GM12878 (cell line): ENCODE measurements around the gene OR2A12. TPM values are rescaled to one million over a fixed set of nuclear protein-coding genes. Genes with fewer than 3 reads are reported as not detected.

ENCODE experiments used
- ATAC-seq: fragments of 200-7000 bp; cut with Tn5 transposase; 3 replicates; pipeline ENCODE4 v1.9.1; 2020; ENCODE audit warnings: mild to moderate bottlenecking, moderate library complexity
- BruUV-seq: library from RNA; stranded (reverse); fragments of 400-500 nt; replicated peaks from 2 replicates; lab custom pipeline; 2021; lab: Mats Ljungman, UMichigan
- CTCF ChIA-PET: fragments of 300-600 bp; sonication (Branson Sonifier 250); formaldehyde crosslinking; extraction: SDS; loops from one replicate; lab custom pipeline; 2021; ENCODE audit warnings: inconsistent platforms; lab: Yijun Ruan, JAX
- POLR2A ChIA-PET: fragments of 350-600 bp; formaldehyde crosslinking; extraction: SDS; loops from one replicate; lab custom pipeline; 2021; ENCODE audit warnings: inconsistent platforms; lab: Charles Lee
- RAD21 ChIA-PET: fragments of 300-600 bp; sonication (Branson Sonifier 250); formaldehyde crosslinking; loops from one replicate; lab custom pipeline; 2023; ENCODE audit warnings: antibody characterized with exemption; ENCODE audit not compliant: unreplicated experiment; lab: Charles Lee
- SMC1A ChIA-PET: fragments of 300-600 bp; sonication (Branson Sonifier 250); formaldehyde crosslinking; loops from one replicate; lab custom pipeline; 2023; ENCODE audit not compliant: unreplicated experiment, uncharacterized antibody; lab: Charles Lee
- DNase-seq: peaks from one replicate; pipeline ENCODE4 v3.0.0-alpha.2; 2011; ENCODE audit warnings: low read depth, low spot score
- FAIRE-seq: peaks from 3 replicates; lab custom pipeline; 2011; peaks lifted over from hg19 to GRCh38; lab: Jason Lieb, UNC
- H2AFZ ChIP-seq: 2 replicates; pipeline ENCODE4 v1.6.0; 2011; ENCODE audit warnings: low read depth, low read length, control low read depth; ENCODE audit not compliant: control insufficient read depth
- H3K27ac ChIP-seq: 2 replicates; pipeline ENCODE4 v1.5.1; 2011; ENCODE audit warnings: control low read depth; ENCODE audit not compliant: control insufficient read depth, insufficient read depth
- H3K27me3 ChIP-seq, 2 experiments: replicated peaks in 1 of 2; 2 replicates each; pipeline versions ENCODE4 v1.6.0 to v1.6.1; 2011; ENCODE audit warnings: low read length in 1 of 2; ENCODE audit not compliant: control insufficient read depth in 2 of 2, insufficient read depth in 2 of 2
- H3K36me3 ChIP-seq, 2 experiments: 2 replicates each; pipeline ENCODE4 v1.5.1; 2011; ENCODE audit warnings: low read length in 1 of 2; ENCODE audit not compliant: control insufficient read depth in 2 of 2, insufficient read depth in 2 of 2
- H3K4me1 ChIP-seq: 2 replicates; pipeline ENCODE4 v1.6.1; 2011; ENCODE audit warnings: mild to moderate bottlenecking, low read length, moderate library complexity, mixed read lengths; ENCODE audit not compliant: control insufficient read depth, insufficient read depth
- H3K4me2 ChIP-seq: 2 replicates; pipeline ENCODE4 v1.6.0; 2011; ENCODE audit warnings: control low read depth; ENCODE audit not compliant: control insufficient read depth, insufficient read depth
- H3K4me3 ChIP-seq: fragments of 200-600 bp; sonication (generic); 2 replicates; pipeline ENCODE4 v1.5.1; 2016
- H3K79me2 ChIP-seq: 2 replicates; pipeline ENCODE4 v1.6.0; 2011; ENCODE audit warnings: low read length; ENCODE audit not compliant: control insufficient read depth, insufficient read depth
- H3K9ac ChIP-seq: 2 replicates; pipeline ENCODE4 v1.8.0; 2011; ENCODE audit warnings: low read length, control low read depth, mixed read lengths; ENCODE audit not compliant: control insufficient read depth, insufficient read depth
- H3K9me3 ChIP-seq: replicated peaks from 3 replicates; pipeline ENCODE4 v1.5.1; 2011; ENCODE audit warnings: mild to moderate bottlenecking, low read length; ENCODE audit not compliant: control insufficient read depth, insufficient read depth
- H4K20me1 ChIP-seq: 2 replicates; pipeline ENCODE4 v1.6.0; 2011; ENCODE audit not compliant: control insufficient read depth, insufficient read depth
- BCLAF1 ChIP-seq: fragments of 450-650 bp; IDR thresholded peaks from 2 replicates; pipeline ENCODE4 v1.6.1; 2017; ENCODE audit warnings: antibody characterized with exemption, mild to moderate bottlenecking, moderate library complexity
- CEBPZ ChIP-seq: fragments of 150-350 bp; IDR thresholded peaks from 2 replicates; pipeline ENCODE4 v1.6.1; 2016; ENCODE audit warnings: low read depth, low read length
- CHD4 ChIP-seq: fragments of 200-600 bp; sonication (generic); IDR thresholded peaks from 2 replicates; pipeline ENCODE4 v1.6.1; 2016; ENCODE audit warnings: mild to moderate bottlenecking
- EZH2 ChIP-seq: IDR thresholded peaks from 2 replicates; pipeline ENCODE4 v1.6.1; 2012; ENCODE audit warnings: low read depth, mild to moderate bottlenecking, control low read depth, inconsistent platforms, low read length, borderline replicate concordance; ENCODE audit not compliant: control insufficient read depth
- FOXM1 ChIP-seq: IDR thresholded peaks from 2 replicates; pipeline ENCODE4 v1.6.1; 2012; ENCODE audit warnings: low read depth, mild to moderate bottlenecking, inconsistent platforms, low read length, moderate library complexity
- MXI1 ChIP-seq: fragments of 150-350 bp; IDR thresholded peaks from 2 replicates; pipeline ENCODE4 v1.6.1; 2011; ENCODE audit warnings: low read depth, mild to moderate bottlenecking, inconsistent platforms, low read length, improper control_type of control experiment
- MYB ChIP-seq: fragments of 150-350 bp; IDR thresholded peaks from 2 replicates; pipeline ENCODE4 v1.6.1; 2014; ENCODE audit warnings: mild to moderate bottlenecking, low read depth, low read length, borderline replicate concordance
- NR2C2 ChIP-seq: IDR thresholded peaks from 2 replicates; pipeline ENCODE4 v1.6.1; 2011; ENCODE audit warnings: borderline replicate concordance, low read depth; ENCODE audit not compliant: control insufficient read depth, insufficient read length
- NRF1 ChIP-seq: conservative IDR thresholded peaks from 2 replicates; pipeline ENCODE4 v1.6.1; 2011; ENCODE audit warnings: mild to moderate bottlenecking, low read depth, low read length, improper control_type of control experiment
- RB1 ChIP-seq: fragments of 450-650 bp; formaldehyde crosslinking; IDR thresholded peaks from 2 replicates; pipeline ENCODE4 v1.6.1; 2017; ENCODE audit warnings: mild to moderate bottlenecking, borderline replicate concordance
- STAT3 ChIP-seq: IDR thresholded peaks from 2 replicates; pipeline ENCODE4 v1.6.1; 2011; ENCODE audit warnings: low read depth, low read length, improper control_type of control experiment
- ZNF207 ChIP-seq: fragments of 450-650 bp; IDR thresholded peaks from 2 replicates; pipeline ENCODE4 v1.6.1; 2014; ENCODE audit warnings: antibody characterized with exemption, mild to moderate bottlenecking, borderline replicate concordance
- WGBS: methylation state at CpG from one replicate; pipeline ENCODE4 v1.1.6; 2016; ENCODE audit warnings: low lambda C conversion rate; ENCODE audit not compliant: insufficient replicate concordance, insufficient coverage; ENCODE audit errors: missing lambda C conversion rate; 5-methylcytosine and 5-hydroxymethylcytosine counted together
- in situ Hi-C: fragments of 300-500 bp; cut with MboI; formaldehyde crosslinking; loops from 9 replicates; pipeline ENCODE4 v1.14.3; 2018; ENCODE audit warnings: mixed read lengths
- intact Hi-C: fragments of 100-400 bp; cut with micrococcal nuclease; formaldehyde crosslinking; loops from one replicate; pipeline ENCODE4 v1.14.2; 2022; ENCODE audit not compliant: unreplicated experiment
- polyA plus RNA-seq, 11 experiments: library from polyadenylated mRNA; depleted of rRNA in 4 of 11; unstranded in 6 of 11; stranded (reverse) in 5 of 11; fragments of >200 nt; fragmentation: Nextera tagmentation in 4 of 11; fragmentation: Illumina TruSeq in 1 of 11; extraction: Ambion mirVana in 4 of 11; extraction: Trizol in 1 of 11; gene quantifications; 1 replicate in 1 of 11; 2 replicates in 10 of 11; pipeline versions ENCODE4 v1.2.1 to v1.2.3, GENCODE V29; 2011 to 2016; ENCODE audit warnings: inconsistent platforms in 2 of 11, missing spikeins in 2 of 11, low read depth in 1 of 11
- total RNA-seq, 4 experiments: library from RNA; depleted of rRNA in 3 of 4; stranded (reverse); fragments of >200 nt in 3 of 4; fragmentation: Illumina TruSeq in 1 of 4; extraction: Trizol in 1 of 4; gene quantifications; 2 replicates each; pipeline versions ENCODE4 v1.2.1 to v1.2.3, GENCODE V29; 2013 to 2021
- TF ChIP-seq, protein P1 (sequence below): fragments of 450-650 bp; IDR thresholded peaks from 2 replicates; pipeline ENCODE4 v1.6.1; 2016; ENCODE audit warnings: mild to moderate bottlenecking, moderate library complexity, borderline replicate concordance

The OR2A12 gene
- total and polyA plus RNA-seq, 10 of the 15 experiments (the other 5 are each of a cell fraction or from before 2014, with no cell fraction given) = not detected

DNA sequence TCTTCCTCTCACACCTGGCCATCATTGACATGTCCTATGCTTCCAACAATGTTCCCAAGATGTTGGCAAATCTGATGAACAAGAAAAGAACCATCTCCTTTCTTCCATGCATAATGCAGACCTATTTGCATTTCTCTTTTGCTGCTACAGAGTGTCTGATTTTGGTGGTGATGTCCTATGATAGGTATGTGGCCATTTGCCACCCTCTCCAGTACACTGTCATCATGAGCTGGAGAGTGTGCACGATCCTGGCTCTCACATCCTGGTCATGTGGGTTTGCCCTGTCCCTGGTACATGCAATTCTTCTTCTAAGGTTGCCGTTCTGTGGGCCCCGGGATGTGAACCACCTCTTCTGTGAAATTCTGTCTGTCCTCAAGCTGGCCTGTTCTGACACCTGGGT, 56.1 kb downstream of the OR2A12 start (continued):
- TF ChIP-seq BCLAF1 = no peak
- no peak for TF ChIP-seq STAT3
- TF ChIP-seq NRF1 = no peak

GRCh38 chr7:144144426-144144825, 58.3 kb downstream of the OR2A12 start:
- Histone ChIP-seq H3K4me3 (no peak overlapping the region), H4K20me1 (no peaks in the 10 kb centered on the region), H3K36me3 (no peaks in the 10 kb centered on the region), H3K9ac (no peak overlapping the region), H3K79me2 (no peaks in the 10 kb centered on the region), H2AFZ (no peak overlapping the region), H3K4me1 (no peaks in the 10 kb centered on the region), H3K9me3 (peaks cover 4% of the 10 kb centered on the region), H3K4me2 (no peak overlapping the region), H3K27me3 (no peaks in the 10 kb centered on the region), H3K27ac (no peak overlapping the region)
- FAIRE-seq (no peak), DNase-seq (no peak), ATAC-seq (no peak)
- WGBS = 50% methylated on average over 3 of the region's 3 CpGs
- no TSS peak for BruUV-seq
- ChIA-PET RAD21 (interaction anchor here (1.6 kb wide), 1 partner anchor 17 kb away, joined by 3 read pairs; no protein-coding TSS in a partner anchor), CTCF (no interaction called here), POLR2A (no interaction called here), SMC1A (interaction anchor here (0.7 kb wide), 1 partner anchor 89 kb away, joined by 3 read pairs; no protein-coding TSS in a partner anchor)
- in situ Hi-C loops = no loop called here
- intact Hi-C loops = no loop called here
- TF ChIP-seq RB1 (no peak), NR2C2 (no peak), CHD4 (no peak), ZNF207 (no peak), MXI1 (no peak), CEBPZ (no peak), FOXM1 (no peak), MYB (no peak), EZH2 (no peak)
- TF ChIP-seq, protein P1, sequence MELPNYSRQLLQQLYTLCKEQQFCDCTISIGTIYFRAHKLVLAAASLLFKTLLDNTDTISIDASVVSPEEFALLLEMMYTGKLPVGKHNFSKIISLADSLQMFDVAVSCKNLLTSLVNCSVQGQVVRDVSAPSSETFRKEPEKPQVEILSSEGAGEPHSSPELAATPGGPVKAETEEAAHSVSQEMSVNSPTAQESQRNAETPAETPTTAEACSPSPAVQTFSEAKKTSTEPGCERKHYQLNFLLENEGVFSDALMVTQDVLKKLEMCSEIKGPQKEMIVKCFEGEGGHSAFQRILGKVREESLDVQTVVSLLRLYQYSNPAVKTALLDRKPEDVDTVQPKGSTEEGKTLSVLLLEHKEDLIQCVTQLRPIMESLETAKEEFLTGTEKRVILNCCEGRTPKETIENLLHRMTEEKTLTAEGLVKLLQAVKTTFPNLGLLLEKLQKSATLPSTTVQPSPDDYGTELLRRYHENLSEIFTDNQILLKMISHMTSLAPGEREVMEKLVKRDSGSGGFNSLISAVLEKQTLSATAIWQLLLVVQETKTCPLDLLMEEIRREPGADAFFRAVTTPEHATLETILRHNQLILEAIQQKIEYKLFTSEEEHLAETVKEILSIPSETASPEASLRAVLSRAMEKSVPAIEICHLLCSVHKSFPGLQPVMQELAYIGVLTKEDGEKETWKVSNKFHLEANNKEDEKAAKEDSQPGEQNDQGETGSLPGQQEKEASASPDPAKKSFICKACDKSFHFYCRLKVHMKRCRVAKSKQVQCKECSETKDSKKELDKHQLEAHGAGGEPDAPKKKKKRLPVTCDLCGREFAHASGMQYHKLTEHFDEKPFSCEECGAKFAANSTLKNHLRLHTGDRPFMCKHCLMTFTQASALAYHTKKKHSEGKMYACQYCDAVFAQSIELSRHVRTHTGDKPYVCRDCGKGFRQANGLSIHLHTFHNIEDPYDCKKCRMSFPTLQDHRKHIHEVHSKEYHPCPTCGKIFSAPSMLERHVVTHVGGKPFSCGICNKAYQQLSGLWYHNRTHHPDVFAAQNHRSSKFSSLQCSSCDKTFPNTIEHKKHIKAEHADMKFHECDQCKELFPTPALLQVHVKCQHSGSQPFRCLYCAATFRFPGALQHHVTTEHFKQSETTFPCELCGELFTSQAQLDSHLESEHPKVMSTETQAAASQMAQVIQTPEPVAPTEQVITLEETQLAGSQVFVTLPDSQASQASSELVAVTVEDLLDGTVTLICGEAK = no peak
